Esophagus (tissue), 2 donors: ENCODE data around the gene ADAT1. TPM values are rescaled to one million over a fixed set of nuclear protein-coding genes. Genes with fewer than 3 reads are reported as not detected.

Experiments used
- H3K27ac ChIP-seq, 2 donors: one replicate each; pipeline ENCODE4 v1.5.1; 2013; ENCODE audit warnings: low read depth in 2 of 2, mild to moderate bottlenecking in 2 of 2, inconsistent platforms in 1 of 2, low read length in 1 of 2, moderate library complexity in 1 of 2
- H3K27me3 ChIP-seq, 2 donors: one replicate each; pipeline ENCODE4 v1.6.1; 2013; ENCODE audit warnings: low read length in 2 of 2, control low read depth in 1 of 2, mild to moderate bottlenecking in 1 of 2; ENCODE audit not compliant: insufficient read depth in 2 of 2, control insufficient read depth in 1 of 2
- H3K36me3 ChIP-seq, 2 donors: one replicate each; pipeline ENCODE4 v1.6.1; 2013; ENCODE audit warnings: low read length in 1 of 2; ENCODE audit not compliant: control insufficient read depth in 2 of 2, insufficient read depth in 2 of 2
- H3K4me1 ChIP-seq, 2 donors: one replicate each; pipeline ENCODE4 v1.6.1; 2013; ENCODE audit warnings: low read length in 1 of 2; ENCODE audit not compliant: control insufficient read depth in 2 of 2, insufficient read depth in 2 of 2
- H3K4me3 ChIP-seq, 2 donors: one replicate each; pipeline ENCODE4 v1.5.1; 2013; ENCODE audit warnings: low read length in 2 of 2, mild to moderate bottlenecking in 2 of 2, low read depth in 1 of 2, moderate library complexity in 1 of 2
- H3K9me3 ChIP-seq, 2 donors: one replicate each; pipeline ENCODE4 v1.6.1; 2013; ENCODE audit warnings: mild to moderate bottlenecking in 2 of 2, low read depth in 1 of 2, low read length in 1 of 2, moderate library complexity in 1 of 2; ENCODE audit not compliant: control insufficient read depth in 2 of 2, insufficient read depth in 1 of 2
- WGBS, 2 donors: extraction: QIAGEN DNeasy Blood & Tissue Kit; methylation state at CpG; one replicate each; pipeline ENCODE4 v1.1.7; 2013; 5-methylcytosine and 5-hydroxymethylcytosine counted together
- polyA plus RNA-seq, 2 donors: library from polyadenylated mRNA; stranded (reverse); fragments of 200-250 nt; gene quantifications; one replicate each; pipeline ENCODE4 v1.2.3, GENCODE V29; 2013
- donor health status: healthy with polysubstance abuse.
- donor health status: Bipolar disorder and iron deficiency.

ADAT1 gene
- polyA plus RNA-seq, 2 donors = 8.4 to 10.0 TPM

- Histone ChIP-seq H3K36me3 (peaks cover 0 to 10% of the 10 kb centered on the region in 2 donors), H3K27me3 (no peaks in the 10 kb centered on the region), H3K9me3 (no peaks in the 10 kb centered on the region), H3K4me3 (peak overlapping the region; percentile 74 to 98), H3K27ac (peak overlapping the region; percentile 72 to 85), H3K4me1 (peaks cover 0 to 8% of the 10 kb centered on the region in 2 donors)
- 1% methylated on average over 30 to 32 of the region's 32 CpGs for WGBS, 2 donors
Observed at GRCh38 chr16:75566758-75567255, 56.3 kb downstream of the ADAT1 start.

DNA sequence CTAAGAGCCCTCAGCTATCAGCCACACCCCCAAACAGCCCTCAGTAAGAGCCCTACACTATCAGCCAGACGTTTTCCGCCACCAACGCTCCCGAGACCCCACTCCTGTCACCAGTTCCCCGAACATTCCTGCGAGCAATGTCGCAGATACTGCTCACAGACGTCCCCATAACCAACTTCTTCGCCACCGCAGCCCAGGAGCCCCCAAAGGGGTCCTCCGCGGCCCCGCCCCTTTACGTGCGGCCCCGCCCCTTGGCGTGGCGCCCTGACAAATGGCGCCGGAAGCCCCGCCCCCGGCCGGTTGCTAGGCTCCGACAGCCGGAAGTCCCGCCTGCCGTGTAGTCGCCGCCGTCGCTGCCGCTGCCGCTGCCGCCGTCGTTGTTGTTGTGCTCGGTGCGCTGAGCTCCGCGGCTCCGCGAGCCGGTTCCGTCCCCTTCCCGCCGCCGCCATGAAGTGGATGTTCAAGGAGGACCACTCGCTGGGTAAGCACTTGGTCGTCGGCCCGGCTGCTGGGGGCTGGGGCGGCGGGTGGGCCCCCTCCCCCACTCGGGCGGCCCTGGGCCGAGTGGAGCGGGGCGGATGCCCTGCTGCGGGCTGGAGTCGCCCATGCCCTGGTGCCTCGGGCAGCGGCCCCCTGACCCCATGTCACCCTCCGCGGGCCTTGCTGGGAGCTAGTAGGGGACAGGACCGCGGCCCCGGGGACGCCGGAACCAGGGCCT, 56.9 kb downstream of the ADAT1 start, which contains the start of gene GABARAPL2:
TSS of gene GABARAPL2 (plus strand) at position 340 of the 718 bp plus-strand sequence. CDS start at position 448, 108 bp downstream.
- WGBS, 2 donors = 0% methylated on average over 50 to 69 of the region's 69 CpGs
- H3K27me3 ChIP-seq = no peaks in the 10 kb centered on the region
- peaks cover 0 to 8% of the 10 kb centered on the region in 2 donors for H3K4me1 ChIP-seq
- peaks cover 0 to 10% of the 10 kb centered on the region in 2 donors for H3K36me3 ChIP-seq
- H3K4me3 ChIP-seq = peak within 1 kb of the TSS; percentile 74 to 98
- H3K27ac ChIP-seq = peak within 1 kb of the TSS; percentile 72 to 85
- H3K9me3 ChIP-seq = no peaks in the 10 kb centered on the region

GRCh38 chr16:75565640-75566039, 57.4 kb downstream of the ADAT1 start:
- H3K4me3 ChIP-seq = peak overlapping the region; percentile 74 to 98
- H3K27ac ChIP-seq = peak overlapping the region; percentile 49 to 71
- no peaks in the 10 kb centered on the region for H3K9me3 ChIP-seq
- peaks cover 0 to 10% of the 10 kb centered on the region in 2 donors for H3K36me3 ChIP-seq
- peaks cover 0 to 8% of the 10 kb centered on the region in 2 donors for H3K4me1 ChIP-seq
- H3K27me3 ChIP-seq = no peaks in the 10 kb centered on the region
- WGBS, 2 donors = 12 to 16% methylated on average over 15 of the region's 15 CpGs

DNA sequence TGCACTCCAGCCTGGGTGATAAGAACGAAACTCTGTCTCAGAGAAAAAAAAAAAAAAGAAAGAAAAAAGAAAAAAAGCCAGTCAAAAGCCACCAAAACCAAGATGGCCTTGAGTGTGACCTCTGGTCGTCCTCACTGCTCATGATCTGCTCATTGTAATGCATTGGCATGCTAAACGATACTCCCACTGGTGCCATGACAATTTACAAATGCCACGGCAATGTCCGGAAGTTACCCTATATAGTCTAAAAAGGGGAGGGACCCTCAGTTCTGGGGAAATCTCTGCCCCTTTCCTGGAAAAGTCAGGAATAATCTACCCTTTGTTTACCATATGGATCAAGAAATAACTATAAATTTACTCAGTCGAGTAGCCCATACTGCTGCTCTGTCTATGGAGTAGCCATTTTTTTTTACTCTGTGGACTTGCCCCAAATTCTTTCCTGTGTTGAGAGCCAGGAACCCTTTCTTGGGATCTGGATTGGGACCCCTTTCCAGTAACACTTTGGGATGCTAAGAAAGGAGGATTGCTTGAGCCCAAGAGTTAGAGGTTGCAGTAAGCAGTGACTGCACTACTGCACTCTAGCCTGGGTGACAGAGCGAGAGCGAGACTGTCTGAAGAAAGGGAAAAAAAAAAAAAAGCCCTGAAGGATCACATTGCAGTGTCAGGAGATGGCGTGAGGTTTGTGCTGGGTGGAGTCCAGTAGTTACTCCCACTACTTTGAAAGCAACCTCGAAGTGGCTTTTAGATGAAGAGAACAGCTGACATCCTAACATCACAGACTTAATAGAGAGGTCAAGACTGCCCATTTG, 63.3 kb downstream of the ADAT1 start:
- no peak overlapping the region for H3K4me3 ChIP-seq
- no peaks in the 10 kb centered on the region for H3K9me3 ChIP-seq
- no peaks in the 10 kb centered on the region for H3K27me3 ChIP-seq
- peaks cover 0 to 4% of the 10 kb centered on the region in 2 donors for H3K4me1 ChIP-seq
- H3K27ac ChIP-seq = no peak overlapping the region
- 60 to 70% methylated on average over 10 of the region's 10 CpGs for WGBS, 2 donors
- no peaks in the 10 kb centered on the region for H3K36me3 ChIP-seq

GRCh38 chr16:75558846-75559401, 64.2 kb downstream of the ADAT1 start:
- WGBS, 2 donors = 63 to 70% methylated on average over 2 of the region's 2 CpGs
- no peaks in the 10 kb centered on the region for H3K36me3 ChIP-seq
- H3K27ac ChIP-seq = no peak overlapping the region
- H3K4me3 ChIP-seq = no peak overlapping the region
- H3K27me3 ChIP-seq = no peaks in the 10 kb centered on the region
- peaks cover 0 to 4% of the 10 kb centered on the region in 2 donors for H3K4me1 ChIP-seq
- H3K9me3 ChIP-seq = no peaks in the 10 kb centered on the region

DNA sequence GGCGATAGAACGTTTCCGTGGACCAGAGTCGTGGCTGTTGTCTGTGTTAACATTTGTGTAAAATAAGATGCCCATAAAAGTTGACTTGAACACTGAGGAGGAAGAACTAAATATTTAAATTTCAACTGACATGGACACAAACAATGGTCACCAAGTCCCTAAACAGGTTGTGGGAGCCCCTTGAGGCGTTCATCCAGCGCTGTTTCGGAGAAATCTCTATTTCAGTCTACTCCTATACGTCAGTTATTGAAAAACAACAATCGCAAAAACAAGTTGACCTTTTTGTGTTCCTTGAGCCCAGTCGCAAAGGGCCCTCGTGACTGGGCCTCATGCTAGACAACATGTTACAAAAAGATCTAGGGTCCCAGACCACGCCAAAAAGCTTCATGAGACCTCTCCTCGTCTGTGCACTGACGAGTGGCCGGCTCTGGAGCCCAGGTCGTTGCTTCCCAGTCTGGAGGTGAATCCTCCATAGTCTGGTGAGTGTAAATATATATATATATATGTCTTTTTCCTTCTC, 66.6 kb downstream of the ADAT1 start:
- WGBS, 2 donors = 49 to 51% methylated on average over 16 of the region's 16 CpGs
- Histone ChIP-seq H3K9me3 (no peaks in the 10 kb centered on the region), H3K4me3 (peak overlapping the region; percentile 55 to 76), H3K27ac (peak overlapping the region; percentile 21 to 62), H3K27me3 (no peaks in the 10 kb centered on the region), H3K36me3 (no peaks in the 10 kb centered on the region), H3K4me1 (peaks cover 0 to 4% of the 10 kb centered on the region in 2 donors)

DNA sequence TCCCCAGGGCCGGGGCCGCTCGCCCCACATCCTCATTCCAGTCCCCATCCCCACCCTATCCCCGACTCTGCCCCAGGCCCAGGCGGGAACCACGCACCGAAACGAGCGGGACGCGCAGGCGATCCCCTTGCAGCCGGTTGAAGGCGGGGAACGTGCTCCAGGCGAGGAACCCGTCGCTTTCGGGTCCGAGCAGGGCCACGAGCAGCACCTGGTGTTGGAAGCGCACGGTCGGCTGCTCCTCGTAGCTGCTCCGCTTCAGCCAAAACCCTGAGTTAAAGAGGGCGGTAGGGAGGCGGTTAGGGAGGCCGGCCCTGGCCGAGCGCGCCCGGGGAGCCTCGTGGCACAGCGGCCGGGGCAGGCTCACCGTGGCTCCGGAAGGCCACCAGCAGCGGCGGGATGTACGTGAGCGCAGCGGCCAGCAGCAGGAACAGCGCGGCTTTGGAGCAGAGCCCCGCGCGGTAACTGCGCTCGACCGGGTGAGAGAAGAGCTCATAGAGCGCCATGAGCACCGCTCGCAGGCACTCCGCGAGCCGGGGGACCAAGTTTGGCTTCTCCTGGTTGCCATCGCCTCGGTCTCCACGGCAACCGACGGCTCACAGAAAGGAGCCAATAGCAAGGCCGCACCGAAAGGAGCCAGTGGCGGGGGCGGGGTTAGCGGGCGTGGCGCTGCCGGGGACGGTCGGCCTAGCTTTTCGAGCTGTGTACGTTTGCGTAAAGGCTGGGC, 67.2 kb downstream of the ADAT1 start, which contains the start of gene TMEM231:
TSS of gene TMEM231 (minus strand) at position 546 of the 724 bp plus-strand sequence. CDS start at position 503, 43 bp downstream.
- Histone ChIP-seq H3K9me3 (no peaks in the 10 kb centered on the region), H3K36me3 (no peaks in the 10 kb centered on the region), H3K4me1 (peaks cover 0 to 4% of the 10 kb centered on the region in 2 donors), H3K27me3 (no peaks in the 10 kb centered on the region), H3K4me3 (peak within 1 kb of the TSS; percentile 55 to 76), H3K27ac (peak within 1 kb of the TSS; percentile 62 to 83)
- 0% methylated on average over 61 to 75 of the region's 75 CpGs for WGBS, 2 donors

GRCh38 chr16:75555213-75555706, 67.8 kb downstream of the ADAT1 start:
- Histone ChIP-seq H3K27me3 (no peaks in the 10 kb centered on the region), H3K4me1 (peaks cover 0 to 4% of the 10 kb centered on the region in 2 donors), H3K27ac (peak overlapping the region; percentile 62 to 83), H3K4me3 (peak overlapping the region; percentile 55 to 76), H3K36me3 (no peaks in the 10 kb centered on the region), H3K9me3 (no peaks in the 10 kb centered on the region)
- 2% methylated on average over 26 of the region's 26 CpGs for WGBS, 2 donors
